ENCODE data around the gene PARD3. TPM values are rescaled to one million over a fixed set of nuclear protein-coding genes. Genes with fewer than 3 reads are reported as not detected.

PARD3 gene
- total and polyA plus RNA-seq, 2 donors (not counting 3 experiments of a cell fraction or from before 2014, with no cell fraction given), result 7.3 to 24.1 TPM

GRCh38 chr10:34658934-34659333 is 156.2 kb downstream of the PARD3 start:
- Histone ChIP-seq H3K9me1 (replicated peaks; ENCODE audit: control insufficient read depth, extremely low read depth, insufficient read depth, low read length) (no peaks in the 10 kb centered on the region), H3K4me3 (replicated peaks in 1 of 3; ENCODE audit: insufficient read depth in 1 of 3, low read depth in 1 of 3, low read length in 3 of 3) (no peak overlapping the region), H3K27ac (ENCODE audit: insufficient read depth, low read depth, low read length) (no peak overlapping the region), H2AFZ (ENCODE audit: low read depth, low read length) (no peak overlapping the region), H4K20me1 (replicated peaks; ENCODE audit: control insufficient read depth, extremely low read depth, insufficient read depth, low read length) (no peaks in the 10 kb centered on the region), H3K36me3 (ENCODE audit: control insufficient read depth in 2 of 2, extremely low read depth in 1 of 2, insufficient read depth in 2 of 2, low read length in 2 of 2) (no peaks in the 10 kb centered on the region), H3K79me2 (ENCODE audit: control insufficient read depth, insufficient read depth, low read length) (no peaks in the 10 kb centered on the region), H3K4me2 (ENCODE audit: insufficient read depth, low read length) (no peak overlapping the region), H3K9ac (replicated peaks; ENCODE audit: extremely low read depth, insufficient read depth, low read length) (no peak overlapping the region), H3K4me1 (ENCODE audit: control insufficient read depth, extremely low read depth, insufficient read depth, low read length) (no peaks in the 10 kb centered on the region), H3K27me3 (ENCODE audit: control insufficient read depth in 2 of 2, insufficient read depth in 2 of 2, low read length in 2 of 2) (no peaks in the 10 kb centered on the region), H3K9me3 (replicated peaks; ENCODE audit: control insufficient read depth, insufficient read depth, low read length) (no peaks in the 10 kb centered on the region)
- ChIA-PET POLR2A (no interaction called here), CTCF (no interaction called here)
- no peak for FAIRE-seq
- TF ChIP-seq CTCF (IDR thresholded peaks at IDR 0.05; ENCODE audit: extremely low read depth in 1 of 2, insufficient read depth in 1 of 2, low read depth in 1 of 2, low read length in 2 of 2) (no peak), GATA2 (IDR thresholded peaks at IDR 0.05; ENCODE audit: insufficient read depth, insufficient read length, low read depth, low read length) (no peak), MAX (IDR thresholded peaks at IDR 0.05; ENCODE audit: insufficient read depth, insufficient read length) (no peak), EZH2 (IDR thresholded peaks at IDR 0.05; ENCODE audit: borderline replicate concordance, low read depth, low read length, severe bottlenecking) (no peak), POLR2AphosphoS5 (IDR thresholded peaks at IDR 0.05; ENCODE audit: insufficient read depth, low read depth, low read length) (no peak), MYC (IDR thresholded peaks at IDR 0.05; ENCODE audit: low read depth, low read length) (no peak), FOS (IDR thresholded peaks at IDR 0.05; ENCODE audit: borderline replicate concordance, insufficient read depth, low read length) (no peak), POLR2A (IDR thresholded peaks at IDR 0.05; ENCODE audit: low read depth, low read length) (no peak)
- DNase-seq (ENCODE audit: low read depth, low spot score), result no peak
- dilution Hi-C loops (cut with MboI; ENCODE audit: extremely low pct_ligation_motif_present, low sequenced_read_pairs) (no loop called here), intact Hi-C loops (cut with micrococcal nuclease) (no loop called here)
- no TSS peak for BruUV-seq (replicated peaks)
